SKM-1 treated with dmso at 0.1 percent for 144 hours (cell line): ENCODE data around the gene CT45A6.
"Not testable (repeated sequence)": the region's sequence is repeated elsewhere in the genome, so short reads cannot be mapped to it uniquely, and the experiment has no call there.

ENCODE experiments used
- DNase-seq: peaks from one replicate; lab custom pipeline; 2025; ENCODE audit not compliant: unreplicated experiment; lab: John Stamatoyannopoulos, UW

Gene CT45A6, protein sequence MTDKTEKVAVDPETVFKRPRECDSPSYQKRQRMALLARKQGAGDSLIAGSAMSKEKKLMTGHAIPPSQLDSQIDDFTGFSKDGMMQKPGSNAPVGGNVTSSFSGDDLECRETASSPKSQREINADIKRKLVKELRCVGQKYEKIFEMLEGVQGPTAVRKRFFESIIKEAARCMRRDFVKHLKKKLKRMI

DNA sequence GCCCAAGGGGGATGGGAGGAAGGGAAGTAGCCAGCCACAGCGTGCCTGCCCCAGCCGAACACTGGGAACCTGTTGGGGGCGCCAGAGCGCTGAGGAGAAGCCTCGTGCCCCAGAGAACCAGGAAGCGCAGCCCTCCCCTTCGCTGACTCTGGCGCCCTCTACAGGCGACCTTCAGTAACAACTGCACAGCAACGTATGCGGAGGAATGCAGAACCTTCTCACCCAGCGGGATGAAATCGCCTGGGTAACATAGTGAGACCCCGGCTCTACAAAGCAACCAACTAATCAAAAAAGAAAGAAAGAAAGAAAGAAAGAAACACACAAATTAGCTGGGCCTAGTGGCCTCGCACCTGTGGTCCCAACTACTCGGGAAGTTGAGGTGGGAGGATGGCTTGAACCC lies at the start of gene CT45A6:
CT45A6 (minus strand) TSS at position 101 of the 400 bp plus-strand sequence. CDS start 3,794 bp downstream, outside the sequence.
- DNase-seq: not testable (repeated sequence)

DNA sequence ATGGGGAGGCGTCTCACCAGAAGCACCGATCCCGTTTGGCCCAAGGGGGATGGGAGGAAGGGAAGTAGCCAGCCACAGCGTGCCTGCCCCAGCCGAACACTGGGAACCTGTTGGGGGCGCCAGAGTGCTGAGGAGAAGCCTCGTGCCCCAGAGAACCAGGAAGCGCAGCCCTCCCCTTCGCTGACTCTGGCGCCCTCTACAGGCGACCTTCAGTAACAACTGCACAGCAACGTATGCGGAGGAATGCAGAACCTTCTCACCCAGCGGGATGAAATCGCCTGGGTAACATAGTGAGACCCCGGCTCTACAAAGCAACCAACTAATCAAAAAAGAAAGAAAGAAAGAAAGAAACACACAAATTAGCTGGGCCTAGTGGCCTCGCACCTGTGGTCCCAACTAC lies 34.6 kb upstream of the CT45A6 start, which contains the start of gene CT45A7:
CT45A7 (minus strand) TSS at position 101 of the 400 bp plus-strand sequence. CDS start 3,747 bp downstream, outside the sequence.
- not testable (repeated sequence) for DNase-seq

DNA sequence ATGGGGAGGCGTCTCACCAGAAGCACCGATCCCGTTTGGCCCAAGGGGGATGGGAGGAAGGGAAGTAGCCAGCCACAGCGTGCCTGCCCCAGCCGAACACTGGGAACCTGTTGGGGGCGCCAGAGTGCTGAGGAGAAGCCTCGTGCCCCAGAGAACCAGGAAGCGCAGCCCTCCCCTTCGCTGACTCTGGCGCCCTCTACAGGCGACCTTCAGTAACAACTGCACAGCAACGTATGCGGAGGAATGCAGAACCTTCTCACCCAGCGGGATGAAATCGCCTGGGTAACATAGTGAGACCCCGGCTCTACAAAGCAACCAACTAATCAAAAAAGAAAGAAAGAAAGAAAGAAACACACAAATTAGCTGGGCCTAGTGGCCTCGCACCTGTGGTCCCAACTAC lies 17.3 kb upstream of the CT45A6 start, which contains the start of gene CT45A2:
CT45A2 (minus strand) TSS at position 101 of the 400 bp plus-strand sequence. CDS start 3,747 bp downstream, outside the sequence.
- not testable (repeated sequence) for DNase-seq

DNA sequence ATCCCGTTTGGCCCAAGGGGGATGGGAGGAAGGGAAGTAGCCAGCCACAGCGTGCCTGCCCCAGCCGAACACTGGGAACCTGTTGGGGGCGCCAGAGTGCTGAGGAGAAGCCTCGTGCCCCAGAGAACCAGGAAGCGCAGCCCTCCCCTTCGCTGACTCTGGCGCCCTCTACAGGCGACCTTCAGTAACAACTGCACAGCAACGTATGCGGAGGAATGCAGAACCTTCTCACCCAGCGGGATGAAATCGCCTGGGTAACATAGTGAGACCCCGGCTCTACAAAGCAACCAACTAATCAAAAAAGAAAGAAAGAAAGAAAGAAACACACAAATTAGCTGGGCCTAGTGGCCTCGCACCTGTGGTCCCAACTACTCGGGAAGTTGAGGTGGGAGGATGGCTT lies 17.2 kb downstream of the CT45A6 start, which contains the start of gene CT45A5:
CT45A5 (minus strand) TSS at position 101 of the 400 bp plus-strand sequence. CDS start 3,774 bp downstream, outside the sequence.
- DNase-seq: not testable (repeated sequence)

- not testable (repeated sequence) for DNase-seq
These were observed 34.5 kb downstream of the CT45A6 start, which contains the start of gene CT45A3 for GRCh38 chrX:135768091-135768490. CT45A3 (minus strand) TSS chrX:135768191; CDS start chrX:135764444, 3,747 bp downstream.

DNA sequence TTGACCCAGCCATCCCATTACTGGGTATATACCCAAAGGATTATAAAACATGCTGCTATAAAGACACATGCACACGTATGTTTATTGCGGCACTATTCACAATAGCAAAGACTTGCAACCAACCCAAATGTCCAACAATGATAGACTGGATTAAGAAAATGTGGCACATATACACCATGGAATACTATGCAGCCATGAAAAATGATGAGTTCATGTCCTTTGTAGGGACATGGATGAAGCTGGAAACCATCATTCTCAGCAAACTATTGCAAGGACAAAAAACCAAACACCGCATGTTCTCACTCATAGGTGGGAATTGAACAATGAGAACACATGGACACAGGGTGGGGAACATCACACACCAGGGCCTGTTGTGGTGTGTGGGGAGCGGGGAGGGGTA lies 57.8 kb downstream of the CT45A6 start:
- DNase-seq: not testable (repeated sequence)
